Ovary (tissue), 9 donors: ENCODE data around the gene KMT2D. TPM values are rescaled to one million over a fixed set of nuclear protein-coding genes. Genes with fewer than 3 reads are reported as not detected.

Experiments used
- DNase-seq, 5 donors: peaks; one replicate each; pipeline ENCODE4 v3.0.0-alpha.2; 2019 to 2020
- H3K27ac ChIP-seq, 2 donors: fragments of 200-600 bp; one replicate each; pipeline versions ENCODE4 v1.5.1 to v1.8.0; 2019 to 2022
- H3K27me3 ChIP-seq: fragments of 200-600 bp; one replicate; pipeline ENCODE4 v1.8.0; 2022
- H3K36me3 ChIP-seq: fragments of 200-600 bp; sonication (generic); one replicate; pipeline ENCODE4 v1.5.1; 2019
- H3K4me1 ChIP-seq: one replicate; pipeline ENCODE4 v1.8.1; 2013; ENCODE audit warnings: mild to moderate bottlenecking, moderate library complexity; ENCODE audit not compliant: insufficient read depth
- H3K4me3 ChIP-seq: fragments of 200-600 bp; sonication (generic); one replicate; pipeline ENCODE4 v1.5.1; 2017
- H3K9me3 ChIP-seq, 2 donors: fragments of 200-600 bp in 1 of 2; sonication (generic) in 1 of 2; one replicate each; pipeline versions ENCODE4 v1.5.1 to v1.8.1; 2013 to 2019; ENCODE audit warnings: mild to moderate bottlenecking in 1 of 2, moderate library complexity in 1 of 2
- EP300 ChIP-seq: sonication (generic); formaldehyde crosslinking; IDR thresholded peaks from one replicate; pipeline ENCODE4 v1.6.1; 2017; ENCODE audit warnings: antibody characterized with exemption
- POLR2A ChIP-seq: fragments of 450-650 bp; IDR thresholded peaks from one replicate; pipeline ENCODE4 v1.6.1; 2017; ENCODE audit warnings: antibody characterized with exemption, mild to moderate bottlenecking, moderate library complexity
- WGBS, 3 donors: extraction: QIAGEN DNeasy Blood & Tissue Kit in 1 of 3; methylation state at CpG; one replicate each; pipeline versions ENCODE4 v1.1.5 to v1.1.7; 2013 to 2017; 5-methylcytosine and 5-hydroxymethylcytosine counted together
- intact Hi-C, 4 donors: fragments of 100-400 bp; cut with DNase I; formaldehyde crosslinking; loops; one replicate each; pipeline versions ENCODE4 v1.11.0 to v1.15.1; 2022 to 2023
- polyA plus RNA-seq, 2 donors: library from polyadenylated mRNA; stranded (reverse); fragments of 200-250 nt in 1 of 2; fragments of 350-450 nt in 1 of 2; fragmentation: Illumina TruSeq in 1 of 2; extraction: RNeasy Lipid Tissue Mini Kit (QIAGEN cat#74804) in 1 of 2; gene quantifications; one replicate each; pipeline ENCODE4 v1.2.3, GENCODE V29; 2013 to 2014
- total RNA-seq, 7 donors: library from RNA; depleted of rRNA in 2 of 7; stranded (reverse); fragments of >200 nt in 2 of 7; fragmentation: NEBNext Ultra II Directional in 3 of 7; extraction: Animal tissue kit (Norgen Biotek cat#: 25700) in 3 of 7; gene quantifications; one replicate each; pipeline versions ENCODE4 v1.1.0 to v1.2.4, GENCODE V29; 2016 to 2023
- TF ChIP-seq, protein P1 (sequence below), 3 donors: fragments of 450-650 bp in 2 of 3; fragments of 200-600 bp in 1 of 3; IDR thresholded peaks; one replicate each; pipeline versions ENCODE4 v1.5.1 to v1.8.0; 2016 to 2022; ENCODE audit warnings: antibody characterized with exemption in 3 of 3, mild to moderate bottlenecking in 1 of 3
- donor health status: DM: no; HTN: no; CAD: no; lungs with moderate emphysema.
- donor health status: DM: no; HTN: no; CAD: no.
- donor health status: Bipolar disorder and iron deficiency.
- donor health status: DM: yes; HTN: yes; CAD: no.
- donor health status: DM: no; HTN: no; CAD: no.
- donor health status: DM: yes; HTN: yes; CAD: no.

The KMT2D gene
- total and polyA plus RNA-seq, 9 donors = 28.3 to 97.0 (median 77.8) TPM

DNA sequence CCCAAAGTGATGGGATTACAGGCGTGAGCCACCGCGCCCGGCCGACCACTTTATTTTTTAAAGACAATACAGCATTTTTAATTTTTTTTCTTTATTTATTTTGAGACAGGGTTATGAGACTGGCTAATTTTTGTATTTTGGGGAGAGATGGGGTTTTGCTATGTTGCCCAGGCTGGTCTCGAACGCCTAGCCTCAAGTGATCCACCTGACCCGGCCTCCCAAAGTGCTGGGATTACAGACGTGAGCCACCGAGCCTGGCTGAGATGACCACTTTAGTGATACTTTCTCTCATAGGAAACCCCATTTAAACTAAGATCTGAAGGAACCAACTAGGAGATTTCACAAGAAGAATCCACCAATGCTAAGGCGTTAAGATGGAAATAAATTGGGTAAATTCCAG, 10.4 kb upstream of the KMT2D start:
- Histone ChIP-seq H3K27ac (no peak overlapping the region), H3K4me1 (peaks cover 2% of the 10 kb centered on the region), H3K4me3 (no peak overlapping the region), H3K36me3 (no peaks in the 10 kb centered on the region), H3K27me3 (no peaks in the 10 kb centered on the region), H3K9me3 (no peaks in the 10 kb centered on the region)
- DNase-seq = no peak
- no peak for TF ChIP-seq POLR2A
- WGBS, 3 donors = 88 to 92% (median 91%) methylated on average over 11 of the region's 11 CpGs
- intact Hi-C loops = no loop called here

DNA sequence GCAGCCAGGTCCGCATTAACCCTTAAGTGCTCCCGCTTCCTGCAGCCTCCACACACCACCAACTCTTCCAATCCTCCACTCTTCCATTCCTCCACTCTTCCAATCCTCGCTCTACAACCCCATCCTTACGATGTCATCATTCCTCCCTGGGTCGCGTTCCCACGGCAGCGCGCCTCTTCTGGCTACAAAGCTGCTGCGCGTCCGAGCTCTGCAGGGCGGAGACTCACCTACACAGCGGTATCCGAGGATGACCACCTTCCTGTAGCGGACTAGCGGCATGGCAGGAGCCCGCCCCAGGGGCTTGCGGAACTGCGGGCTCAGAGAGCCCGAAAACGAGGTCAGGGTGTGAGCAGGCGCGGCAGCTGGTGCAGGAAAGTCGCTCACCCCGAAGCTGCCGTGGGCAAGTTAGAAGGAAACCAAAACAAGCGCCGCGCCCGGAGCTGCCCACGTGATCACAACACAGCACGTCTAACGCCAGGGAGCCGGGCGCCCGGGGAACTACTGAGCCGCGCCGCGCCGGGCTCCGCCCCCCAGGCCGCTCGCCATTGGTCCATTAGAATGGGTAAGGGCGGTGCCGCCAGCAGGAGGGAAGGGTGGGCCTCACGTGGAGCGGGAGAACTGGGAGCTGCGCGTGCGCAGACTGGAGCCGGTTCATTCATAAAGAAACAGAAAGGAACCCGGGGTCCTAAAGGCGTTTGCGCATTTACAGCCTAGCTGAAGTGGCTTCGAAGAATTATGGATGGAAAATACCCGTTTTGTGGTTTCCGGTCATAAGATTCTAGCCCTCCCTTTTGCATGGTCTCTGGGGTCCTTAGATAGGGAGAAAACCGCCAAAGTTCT, 9.1 kb upstream of the KMT2D start, which contains the start of gene RHEBL1:
Gene RHEBL1, minus strand, starts transcription at position 473 of the 840 bp plus-strand sequence. Its CDS starts 194 bp downstream, at position 279.
- peak; percentile 97 to 99 (median 98) for DNase-seq
- Histone ChIP-seq H3K9me3 (no peaks in the 10 kb centered on the region), H3K27me3 (no peaks in the 10 kb centered on the region), H3K4me3 (peak within 1 kb of the TSS; percentile 58), H3K4me1 (peaks cover 2% of the 10 kb centered on the region), H3K36me3 (no peaks in the 10 kb centered on the region), H3K27ac (peak within 1 kb of the TSS in 1 of 2 donors; percentile 41)
- intact Hi-C loops = loop anchor here in 1 of 4 donors (10.0 kb wide), 1 partner anchor 165 kb away; no protein-coding TSS in a partner anchor
- WGBS, 3 donors = 0% methylated on average over 60 of the region's 60 CpGs
- TF ChIP-seq POLR2A (no peak), EP300 (no peak)
- TF ChIP-seq, protein P1, sequence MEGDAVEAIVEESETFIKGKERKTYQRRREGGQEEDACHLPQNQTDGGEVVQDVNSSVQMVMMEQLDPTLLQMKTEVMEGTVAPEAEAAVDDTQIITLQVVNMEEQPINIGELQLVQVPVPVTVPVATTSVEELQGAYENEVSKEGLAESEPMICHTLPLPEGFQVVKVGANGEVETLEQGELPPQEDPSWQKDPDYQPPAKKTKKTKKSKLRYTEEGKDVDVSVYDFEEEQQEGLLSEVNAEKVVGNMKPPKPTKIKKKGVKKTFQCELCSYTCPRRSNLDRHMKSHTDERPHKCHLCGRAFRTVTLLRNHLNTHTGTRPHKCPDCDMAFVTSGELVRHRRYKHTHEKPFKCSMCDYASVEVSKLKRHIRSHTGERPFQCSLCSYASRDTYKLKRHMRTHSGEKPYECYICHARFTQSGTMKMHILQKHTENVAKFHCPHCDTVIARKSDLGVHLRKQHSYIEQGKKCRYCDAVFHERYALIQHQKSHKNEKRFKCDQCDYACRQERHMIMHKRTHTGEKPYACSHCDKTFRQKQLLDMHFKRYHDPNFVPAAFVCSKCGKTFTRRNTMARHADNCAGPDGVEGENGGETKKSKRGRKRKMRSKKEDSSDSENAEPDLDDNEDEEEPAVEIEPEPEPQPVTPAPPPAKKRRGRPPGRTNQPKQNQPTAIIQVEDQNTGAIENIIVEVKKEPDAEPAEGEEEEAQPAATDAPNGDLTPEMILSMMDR (IDR thresholded peaks at IDR 0.05) = no peak

GRCh38 chr12:49068879-49069506, 8.4 kb upstream of the KMT2D start:
- Histone ChIP-seq H3K27me3 (no peaks in the 10 kb centered on the region), H3K36me3 (no peaks in the 10 kb centered on the region), H3K4me1 (peaks cover 2% of the 10 kb centered on the region), H3K4me3 (peak overlapping the region; percentile 58), H3K9me3 (no peaks in the 10 kb centered on the region), H3K27ac (no peak overlapping the region)
- TF ChIP-seq, protein P1 (IDR thresholded peaks at IDR 0.05) = no peak
- TF ChIP-seq POLR2A = no peak
- TF ChIP-seq EP300 = no peak
- DNase-seq = peak in 1 of 5 donors; percentile 37
- intact Hi-C loops = loop anchor here in 1 of 4 donors (10.0 kb wide), 1 partner anchor 166 kb away; no protein-coding TSS in a partner anchor
- WGBS, 3 donors = 13 to 17% (median 16%) methylated on average over 21 of the region's 21 CpGs

DNA sequence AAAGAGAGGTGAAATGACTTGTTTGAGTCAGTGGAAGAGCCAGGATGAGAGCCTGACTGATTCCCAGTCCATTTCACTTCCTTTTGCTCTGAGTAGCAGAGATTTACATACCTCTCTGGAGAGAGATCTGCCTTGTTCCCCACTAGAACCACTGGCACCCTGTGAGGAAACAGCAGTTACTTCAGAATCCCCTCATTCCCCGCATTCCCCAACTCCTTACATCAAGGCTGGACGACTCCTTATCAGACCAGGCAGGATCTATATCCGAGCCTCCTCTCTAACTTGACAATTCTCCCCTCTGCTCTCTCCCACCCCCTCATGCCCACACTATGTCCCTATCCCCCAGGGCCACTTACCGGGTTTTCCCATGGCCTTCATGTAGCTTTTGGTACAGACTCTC, 5.5 kb upstream of the KMT2D start:
- TF ChIP-seq EP300 (no peak), POLR2A (no peak)
- TF ChIP-seq, protein P1 (IDR thresholded peaks at IDR 0.05) = no peak
- DNase-seq = no peak
- Histone ChIP-seq H3K9me3 (no peaks in the 10 kb centered on the region), H3K27me3 (no peaks in the 10 kb centered on the region), H3K27ac (no peak overlapping the region), H3K36me3 (no peaks in the 10 kb centered on the region), H3K4me3 (no peak overlapping the region), H3K4me1 (peaks cover 2% of the 10 kb centered on the region)
- 55 to 72% (median 63%) methylated on average over 4 of the region's 4 CpGs for WGBS, 3 donors
- intact Hi-C loops = loop anchor here in 1 of 4 donors (10.0 kb wide), 1 partner anchor 169 kb away; no protein-coding TSS in a partner anchor
